Nephron progenitor cell (in vitro differentiated cells): Measurements from ENCODE around the gene RAX2.

Experiments
- DNase-seq: peaks from one replicate; pipeline ENCODE4 v3.0.0; 2021
- H3K27ac Mint-ChIP-seq: 2 replicates; pipeline ENCODE4 v1.8.0; 2021; ENCODE audit warnings: mild to moderate bottlenecking, moderate library complexity, mixed read lengths
- H3K27me3 Mint-ChIP-seq: 2 replicates; pipeline ENCODE4 v1.8.0; 2021; ENCODE audit warnings: mild to moderate bottlenecking, low read depth, mixed read lengths; ENCODE audit not compliant: poor library complexity
- H3K36me3 Mint-ChIP-seq: 2 replicates; pipeline ENCODE4 v1.8.0; 2021; ENCODE audit warnings: low read depth, mixed read lengths
- H3K4me1 Mint-ChIP-seq: 2 replicates; pipeline ENCODE4 v1.8.0; 2021; ENCODE audit warnings: mixed read lengths
- H3K4me3 Mint-ChIP-seq: 2 replicates; pipeline ENCODE4 v1.8.0; 2021; ENCODE audit warnings: mild to moderate bottlenecking, moderate library complexity, mixed read lengths
- H3K9me3 Mint-ChIP-seq: 2 replicates; pipeline ENCODE4 v1.8.0; 2021; ENCODE audit warnings: mild to moderate bottlenecking, moderate library complexity, mixed read lengths
- CTCF ChIP-seq: fragments of 200-600 bp; sonication (generic); IDR thresholded peaks from 2 replicates; pipeline ENCODE4 v1.5.0; 2021; ENCODE audit warnings: antibody characterized with exemption

RAX2 gene

GRCh38 chr19:3803986-3804385 lies 32.0 kb upstream of the RAX2 start:
- Mint-ChIP-seq H3K4me1 (peaks cover 10% of the 10 kb centered on the region), H3K27me3 (peaks cover 60% of the 10 kb centered on the region), H3K36me3 (no peaks in the 10 kb centered on the region), H3K9me3 (peaks cover 4% of the 10 kb centered on the region), H3K4me3 (no peak overlapping the region), H3K27ac (peak overlapping the region; percentile 64)
- no peak for DNase-seq
- no peak for TF ChIP-seq CTCF

- peaks cover 9% of the 10 kb centered on the region for H3K4me1 Mint-ChIP-seq
- no peak overlapping the region for H3K4me3 Mint-ChIP-seq
- H3K27ac Mint-ChIP-seq, result no peak overlapping the region
- H3K27me3 Mint-ChIP-seq, result peaks cover 60% of the 10 kb centered on the region
- DNase-seq, result no peak
- H3K36me3 Mint-ChIP-seq, result no peaks in the 10 kb centered on the region
- TF ChIP-seq CTCF, result no peak
- H3K9me3 Mint-ChIP-seq, result peaks cover 4% of the 10 kb centered on the region
Measured at GRCh38 chr19:3803114-3803888, 31.3 kb upstream of the RAX2 start.

GRCh38 chr19:3801412-3802096 lies 29.5 kb upstream of the RAX2 start:
- Mint-ChIP-seq H3K27ac (no peak overlapping the region), H3K36me3 (no peaks in the 10 kb centered on the region), H3K4me3 (no peak overlapping the region), H3K4me1 (peaks cover 5% of the 10 kb centered on the region), H3K27me3 (peaks cover 69% of the 10 kb centered on the region), H3K9me3 (peaks cover 16% of the 10 kb centered on the region)
- no peak for TF ChIP-seq CTCF
- DNase-seq, result peak; percentile 70

GRCh38 chr19:3800996-3801395 lies 29.0 kb upstream of the RAX2 start:
- no peak for DNase-seq
- Mint-ChIP-seq H3K27me3 (peaks cover 72% of the 10 kb centered on the region), H3K4me3 (no peak overlapping the region), H3K4me1 (peaks cover 5% of the 10 kb centered on the region), H3K36me3 (no peaks in the 10 kb centered on the region), H3K27ac (no peak overlapping the region), H3K9me3 (peaks cover 22% of the 10 kb centered on the region)
- TF ChIP-seq CTCF, result no peak

GRCh38 chr19:3798137-3798536 lies 26.1 kb upstream of the RAX2 start:
- no peak overlapping the region for H3K4me3 Mint-ChIP-seq
- H3K27ac Mint-ChIP-seq, result no peak overlapping the region
- H3K27me3 Mint-ChIP-seq, result peaks cover 69% of the 10 kb centered on the region
- H3K4me1 Mint-ChIP-seq, result peaks cover 5% of the 10 kb centered on the region
- no peaks in the 10 kb centered on the region for H3K36me3 Mint-ChIP-seq
- TF ChIP-seq CTCF, result no peak
- DNase-seq, result no peak
- peaks cover 22% of the 10 kb centered on the region for H3K9me3 Mint-ChIP-seq
